Esophagus squamous epithelium (tissue), 4 donors: ENCODE data around the gene CEP85L.

Experiments
- CTCF ChIP-seq, 6 experiments: fragments of 450-650 bp in 4 of 6; fragments of 200-600 bp in 2 of 6; sonication (generic) in 2 of 6; IDR thresholded peaks; one replicate each; pipeline ENCODE4 v1.5.1; 2016 to 2019; ENCODE audit warnings: antibody characterized with exemption in 6 of 6, mild to moderate bottlenecking in 4 of 6, moderate library complexity in 4 of 6
- POLR2A ChIP-seq, 4 donors: fragments of 450-650 bp; IDR thresholded peaks; one replicate each; pipeline ENCODE4 v1.6.1; 2017; ENCODE audit warnings: antibody characterized with exemption in 4 of 4, mild to moderate bottlenecking in 4 of 4, moderate library complexity in 3 of 4

GRCh38 chr6:118649918-118650581 is 1.3 kb downstream of the CEP85L start:
- TF ChIP-seq CTCF (IDR thresholded peaks at IDR 0.05), result no peak
- no peak for TF ChIP-seq POLR2A (IDR thresholded peaks at IDR 0.05)
